GM18505 (cell line): ENCODE results near the gene CPPED1.

ENCODE experiments used
- ATAC-seq: cut with Tn5 transposase; IDR thresholded peaks from one replicate; pipeline ENCODE4 v1.9.1; 2021; ENCODE audit not compliant: unreplicated experiment
- POLR2A ChIP-seq: IDR thresholded peaks from 4 replicates; pipeline ENCODE4 v1.6.1; 2011; ENCODE audit warnings: borderline replicate concordance; ENCODE audit not compliant: insufficient read depth, insufficient read length; ENCODE audit errors: extremely low read depth

The CPPED1 gene

GRCh38 chr16:12625068-12625467 lies 178.6 kb downstream of the CPPED1 start:
- ATAC-seq = no peak
- no peak for TF ChIP-seq POLR2A

GRCh38 chr16:12620150-12620549 lies 183.5 kb downstream of the CPPED1 start:
- no peak for TF ChIP-seq POLR2A
- ATAC-seq = no peak

- no peak for ATAC-seq
- no peak for TF ChIP-seq POLR2A
Observed at GRCh38 chr16:12618515-12618914, 185.2 kb downstream of the CPPED1 start.

- ATAC-seq = no peak
- no peak for TF ChIP-seq POLR2A
Observed at GRCh38 chr16:12617401-12617819, 186.3 kb downstream of the CPPED1 start.

- TF ChIP-seq POLR2A = no peak
- ATAC-seq = no peak
Observed at GRCh38 chr16:12614662-12615278, 188.9 kb downstream of the CPPED1 start.

- ATAC-seq = no peak
- no peak for TF ChIP-seq POLR2A
Observed at GRCh38 chr16:12613992-12614661, 189.6 kb downstream of the CPPED1 start.

GRCh38 chr16:12613131-12613991 lies 190.3 kb downstream of the CPPED1 start:
- no peak for TF ChIP-seq POLR2A
- no peak for ATAC-seq

- ATAC-seq = no peak
- no peak for TF ChIP-seq POLR2A
Observed at GRCh38 chr16:12612598-12613101, 191.0 kb downstream of the CPPED1 start.

- no peak for ATAC-seq
- no peak for TF ChIP-seq POLR2A
Observed at GRCh38 chr16:12611916-12612597, 191.6 kb downstream of the CPPED1 start.

- ATAC-seq = no peak
- no peak for TF ChIP-seq POLR2A
Observed at GRCh38 chr16:12611006-12611477, 192.6 kb downstream of the CPPED1 start.

GRCh38 chr16:12609937-12610699 lies 193.6 kb downstream of the CPPED1 start:
- TF ChIP-seq POLR2A = no peak
- no peak for ATAC-seq
